D721Med (cell line): ENCODE results near the gene GSTA1.
"Not testable (repeated sequence)": the region's sequence is repeated elsewhere in the genome, so short reads cannot be mapped to it uniquely, and the experiment has no call there.

Source experiments
- DNase-seq: peaks from one replicate; pipeline ENCODE4 v3.0.0; 2011; ENCODE audit warnings: low spot score; ENCODE audit not compliant: insufficient read length
- FAIRE-seq: peaks from 2 replicates; lab custom pipeline; 2011; peaks lifted over from hg19 to GRCh38; lab: Jason Lieb, UNC
- TF ChIP-seq, protein P1 (sequence below): IDR thresholded peaks from 2 replicates; pipeline ENCODE4 v1.5.1; 2012; ENCODE audit warnings: mild to moderate bottlenecking, control low read depth; ENCODE audit not compliant: insufficient read depth; ENCODE audit errors: missing control alignments

GSTA1 gene

DNA sequence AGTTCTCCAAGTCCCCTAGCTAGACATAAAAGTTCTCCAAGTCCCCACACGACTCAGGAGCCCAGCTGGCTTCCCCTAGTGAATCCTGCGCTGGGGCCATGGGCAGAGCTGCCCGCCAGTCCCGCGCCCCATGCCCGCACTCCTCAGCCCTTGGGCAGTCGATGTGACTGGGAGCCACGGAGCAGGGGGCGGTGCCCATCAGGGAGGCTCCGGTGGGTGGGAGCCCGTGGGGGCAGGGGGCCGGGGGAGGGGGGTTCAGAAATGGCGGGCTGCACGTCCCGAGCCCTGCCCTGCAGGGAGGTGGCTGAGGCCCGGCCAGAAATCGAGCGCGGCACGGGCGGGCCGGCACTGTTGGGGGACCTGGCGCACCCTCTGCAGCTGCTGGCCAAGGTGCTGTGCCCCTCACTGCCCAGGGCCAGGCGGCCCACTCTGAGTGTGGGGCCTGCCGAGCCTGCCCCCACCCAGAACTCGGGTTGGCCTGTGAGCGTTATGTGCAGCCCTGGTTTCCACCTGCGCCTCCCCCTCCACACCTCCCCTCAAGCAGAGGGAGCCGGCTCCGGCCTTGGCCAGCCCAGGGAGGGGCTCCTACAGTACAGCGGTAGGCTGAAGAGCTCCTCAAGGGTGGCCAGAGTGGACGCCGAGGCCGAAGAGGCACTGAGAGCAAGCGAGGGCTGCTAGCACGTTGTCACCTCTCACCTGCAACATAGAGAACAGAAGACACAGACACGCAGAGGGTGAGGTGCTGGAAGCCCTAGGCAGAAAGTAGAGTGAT, 25.6 kb upstream of the GSTA1 start:
- DNase-seq (no peak), FAIRE-seq (no peak)
- TF ChIP-seq, protein P1, sequence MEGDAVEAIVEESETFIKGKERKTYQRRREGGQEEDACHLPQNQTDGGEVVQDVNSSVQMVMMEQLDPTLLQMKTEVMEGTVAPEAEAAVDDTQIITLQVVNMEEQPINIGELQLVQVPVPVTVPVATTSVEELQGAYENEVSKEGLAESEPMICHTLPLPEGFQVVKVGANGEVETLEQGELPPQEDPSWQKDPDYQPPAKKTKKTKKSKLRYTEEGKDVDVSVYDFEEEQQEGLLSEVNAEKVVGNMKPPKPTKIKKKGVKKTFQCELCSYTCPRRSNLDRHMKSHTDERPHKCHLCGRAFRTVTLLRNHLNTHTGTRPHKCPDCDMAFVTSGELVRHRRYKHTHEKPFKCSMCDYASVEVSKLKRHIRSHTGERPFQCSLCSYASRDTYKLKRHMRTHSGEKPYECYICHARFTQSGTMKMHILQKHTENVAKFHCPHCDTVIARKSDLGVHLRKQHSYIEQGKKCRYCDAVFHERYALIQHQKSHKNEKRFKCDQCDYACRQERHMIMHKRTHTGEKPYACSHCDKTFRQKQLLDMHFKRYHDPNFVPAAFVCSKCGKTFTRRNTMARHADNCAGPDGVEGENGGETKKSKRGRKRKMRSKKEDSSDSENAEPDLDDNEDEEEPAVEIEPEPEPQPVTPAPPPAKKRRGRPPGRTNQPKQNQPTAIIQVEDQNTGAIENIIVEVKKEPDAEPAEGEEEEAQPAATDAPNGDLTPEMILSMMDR: no peak

DNA sequence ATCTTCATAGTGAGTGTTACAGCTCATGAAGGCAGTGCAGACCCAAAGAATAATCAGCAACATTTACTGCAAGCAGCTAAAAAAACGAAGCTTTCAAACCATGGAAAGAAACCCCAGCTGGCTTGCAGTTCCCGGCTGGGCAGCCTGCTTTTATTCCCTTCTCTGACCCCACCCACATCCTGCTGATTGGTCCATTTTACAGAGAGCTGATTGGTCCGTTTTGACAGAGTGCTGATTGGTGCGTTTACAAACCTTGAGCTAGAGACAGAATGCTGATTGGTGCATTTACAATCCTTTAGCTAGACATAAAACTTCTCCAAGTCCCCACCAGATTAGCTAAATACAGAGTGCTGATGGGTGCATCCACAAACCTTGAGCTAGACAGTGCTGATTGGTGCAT, 25.0 kb upstream of the GSTA1 start:
- FAIRE-seq, DNase-seq: not testable (repeated sequence)

DNA sequence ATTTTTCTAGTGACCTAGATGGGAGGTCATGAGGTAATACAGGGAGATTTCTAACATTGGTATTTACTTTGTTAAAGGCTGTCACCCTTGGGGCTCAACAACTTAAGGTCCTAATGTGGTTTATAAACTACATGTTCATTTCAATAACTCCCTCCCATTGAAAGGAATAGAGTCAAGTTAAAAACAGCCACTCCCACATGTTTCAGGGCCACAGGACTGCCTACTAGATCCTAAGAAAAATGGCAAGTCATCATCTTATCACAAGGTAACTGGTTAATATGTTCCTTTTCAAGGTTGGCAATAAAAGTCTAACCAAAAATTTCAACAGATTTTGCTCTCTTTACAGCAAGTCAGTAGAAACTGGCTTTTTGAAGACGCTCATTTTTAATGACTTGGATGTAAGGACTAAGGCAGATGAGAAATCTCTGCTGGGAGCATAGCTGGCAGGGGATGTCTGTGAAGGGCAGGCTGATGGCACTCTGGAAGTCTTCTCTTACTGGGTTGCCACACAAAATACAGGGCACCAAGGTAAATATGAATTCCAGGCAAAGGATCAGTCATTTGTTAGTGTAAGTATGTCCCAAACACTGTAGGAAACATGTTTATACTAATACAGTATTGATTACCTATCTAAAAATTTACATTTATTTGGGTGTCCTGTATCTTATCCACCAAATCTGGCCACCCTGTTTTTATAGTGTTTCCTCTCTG, 23.6 kb upstream of the GSTA1 start:
- DNase-seq, FAIRE-seq: not testable (repeated sequence)

DNA sequence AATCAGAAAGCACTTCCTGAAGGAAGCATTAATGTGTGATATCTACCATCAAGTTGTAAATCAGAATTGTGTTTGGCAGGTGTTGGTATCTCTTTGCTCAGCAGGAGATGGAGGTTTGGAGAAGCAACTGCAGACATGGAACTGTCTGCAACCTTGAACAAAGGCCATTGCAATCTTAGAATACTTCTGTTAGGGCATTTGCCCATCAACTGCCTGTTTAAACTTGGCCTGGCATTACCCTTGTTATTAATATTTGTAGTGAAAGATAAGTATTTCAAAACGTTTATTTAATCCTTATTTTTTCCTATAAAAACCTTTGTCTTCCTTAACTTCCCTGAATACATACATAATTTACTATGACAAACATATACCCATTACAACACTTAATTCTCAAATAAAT, 22.9 kb upstream of the GSTA1 start:
- DNase-seq (no peak), FAIRE-seq (no peak)
- TF ChIP-seq, protein P1: no peak

DNA sequence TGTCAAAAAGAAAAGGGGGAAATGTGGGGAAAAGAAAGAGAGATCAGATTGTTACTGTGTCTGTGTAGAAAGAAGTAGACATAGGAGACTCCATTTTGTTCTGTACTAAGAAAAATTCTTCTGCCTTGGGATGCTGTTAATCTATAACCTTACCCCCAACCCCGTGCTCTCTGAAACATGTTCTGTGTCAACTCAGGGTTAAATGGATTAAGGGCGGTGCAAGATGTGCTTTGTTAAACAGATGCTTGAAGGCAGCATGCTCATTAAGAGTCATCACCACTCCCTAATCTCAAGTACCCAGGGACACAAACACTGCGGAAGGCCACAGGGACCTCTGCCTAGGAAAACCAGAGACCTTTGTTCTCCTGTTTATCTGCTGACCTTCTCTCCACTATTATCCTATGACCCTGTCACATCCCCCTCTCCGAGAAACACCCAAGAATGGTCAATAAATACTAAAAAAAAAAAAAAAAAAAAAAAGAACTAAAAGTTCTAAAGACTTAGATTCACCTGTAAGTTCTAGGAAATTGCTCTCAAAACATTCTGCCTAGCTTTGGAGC, 22.4 kb upstream of the GSTA1 start:
- not testable (repeated sequence) for DNase-seq, FAIRE-seq

DNA sequence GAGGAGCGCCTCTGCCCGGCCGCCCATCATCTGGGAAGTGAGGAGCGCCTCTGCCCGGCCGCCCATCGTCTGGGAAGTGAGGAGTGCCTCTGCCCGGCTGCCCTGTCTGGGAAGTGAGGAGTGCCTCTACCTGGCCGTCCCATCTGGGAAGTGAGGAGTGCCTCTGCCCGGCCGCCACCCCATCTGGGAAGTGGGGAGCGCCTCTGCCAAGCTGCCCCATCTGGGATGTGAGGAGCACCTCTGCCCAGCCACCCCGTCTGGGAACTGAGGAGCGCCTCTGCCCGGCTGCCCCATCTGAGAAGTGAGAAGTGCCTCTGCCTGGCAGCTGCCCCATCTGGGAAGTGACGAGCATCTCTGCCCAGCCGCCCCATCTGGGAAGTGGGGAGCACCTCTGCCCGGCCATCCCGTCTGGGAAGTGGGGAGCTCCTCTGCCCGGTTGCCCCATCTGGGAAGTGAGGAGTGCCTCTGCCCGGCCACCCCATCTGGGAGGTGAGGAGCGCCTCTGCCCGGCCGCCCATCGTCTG, 21.7 kb upstream of the GSTA1 start:
- DNase-seq, FAIRE-seq: not testable (repeated sequence)

DNA sequence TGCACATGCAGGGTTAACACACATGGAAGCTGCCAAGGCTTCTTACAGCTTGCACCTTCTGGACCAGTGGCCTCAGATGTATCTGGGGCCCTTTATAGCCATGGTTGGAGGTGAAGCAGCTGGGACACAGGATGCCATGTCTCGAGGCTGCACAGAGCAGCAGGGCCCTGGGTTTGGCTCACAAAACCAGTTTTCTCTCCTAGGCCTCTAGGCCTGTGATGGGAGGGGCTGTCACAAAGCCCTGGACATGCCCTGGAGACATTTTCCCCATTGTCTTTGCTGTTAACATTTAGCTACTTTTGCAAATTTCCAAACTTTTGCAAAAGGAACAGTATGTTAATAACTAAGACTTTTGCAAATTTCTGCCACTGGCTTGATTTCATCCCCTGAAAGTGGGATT, 18.2 kb upstream of the GSTA1 start:
- TF ChIP-seq, protein P1: no peak

DNA sequence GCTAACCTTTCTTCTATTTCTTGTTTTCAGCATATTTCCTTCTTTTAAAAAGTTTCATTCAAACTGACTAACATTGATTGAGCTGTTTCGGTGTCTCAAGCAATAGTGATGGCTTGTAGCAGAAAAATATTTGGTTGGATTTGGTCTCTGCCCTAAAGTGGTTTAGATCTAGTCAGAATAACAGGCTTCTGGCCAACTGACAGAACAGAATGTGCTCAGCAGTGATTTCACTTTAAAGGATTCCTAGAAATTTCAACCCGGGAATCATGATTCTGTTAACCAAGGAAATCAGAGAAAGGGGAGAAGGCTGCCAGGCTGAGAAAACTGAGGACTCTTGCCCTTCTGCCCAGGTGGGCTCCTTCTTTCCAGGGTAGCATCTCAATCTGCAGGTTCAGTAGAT, 16.6 kb upstream of the GSTA1 start:
- DNase-seq (no peak), FAIRE-seq (no peak)
- TF ChIP-seq, protein P1: no peak

More for the DNA sequence above, 18.2 kb upstream of the GSTA1 start:
- FAIRE-seq: no peak
- no peak for DNase-seq
